ENCODE data around the gene CYP4Z1. TPM values are rescaled to one million over a fixed set of nuclear protein-coding genes. Genes with fewer than 3 reads are reported as not detected.

The CYP4Z1 gene, protein sequence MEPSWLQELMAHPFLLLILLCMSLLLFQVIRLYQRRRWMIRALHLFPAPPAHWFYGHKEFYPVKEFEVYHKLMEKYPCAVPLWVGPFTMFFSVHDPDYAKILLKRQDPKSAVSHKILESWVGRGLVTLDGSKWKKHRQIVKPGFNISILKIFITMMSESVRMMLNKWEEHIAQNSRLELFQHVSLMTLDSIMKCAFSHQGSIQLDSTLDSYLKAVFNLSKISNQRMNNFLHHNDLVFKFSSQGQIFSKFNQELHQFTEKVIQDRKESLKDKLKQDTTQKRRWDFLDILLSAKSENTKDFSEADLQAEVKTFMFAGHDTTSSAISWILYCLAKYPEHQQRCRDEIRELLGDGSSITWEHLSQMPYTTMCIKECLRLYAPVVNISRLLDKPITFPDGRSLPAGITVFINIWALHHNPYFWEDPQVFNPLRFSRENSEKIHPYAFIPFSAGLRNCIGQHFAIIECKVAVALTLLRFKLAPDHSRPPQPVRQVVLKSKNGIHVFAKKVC
- total RNA-seq: not detected in 2 replicates

DNA sequence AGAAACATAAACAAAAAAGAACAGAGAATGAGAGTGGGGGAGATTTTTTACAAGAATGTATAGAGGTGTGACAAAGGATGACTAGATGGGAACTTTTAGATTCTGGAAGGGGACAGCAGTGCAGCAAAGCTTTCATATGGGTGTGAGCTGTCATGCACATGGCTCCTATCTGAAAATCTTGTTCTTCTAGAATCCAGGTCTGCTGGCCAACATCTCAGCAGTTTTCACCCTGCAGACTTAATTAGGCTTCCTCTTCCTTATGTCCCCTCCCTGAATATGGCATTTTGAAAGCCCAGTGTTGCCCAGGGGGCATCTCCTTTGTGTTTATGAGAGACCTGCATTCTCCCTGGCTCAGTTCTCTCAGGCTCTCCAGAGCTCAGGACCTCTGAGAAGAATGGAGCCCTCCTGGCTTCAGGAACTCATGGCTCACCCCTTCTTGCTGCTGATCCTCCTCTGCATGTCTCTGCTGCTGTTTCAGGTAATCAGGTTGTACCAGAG is at the start of gene CYP4Z1:
TSS of gene CYP4Z1 (plus strand) at position 135 of the 498 bp plus-strand sequence. CDS start at position 395, 260 bp downstream.
- H3K27me3 Mint-ChIP-seq: peaks cover 11% of the 10 kb centered on the region
- intact Hi-C loops (cut with micrococcal nuclease): no loop called here
- TF ChIP-seq, protein P1, sequence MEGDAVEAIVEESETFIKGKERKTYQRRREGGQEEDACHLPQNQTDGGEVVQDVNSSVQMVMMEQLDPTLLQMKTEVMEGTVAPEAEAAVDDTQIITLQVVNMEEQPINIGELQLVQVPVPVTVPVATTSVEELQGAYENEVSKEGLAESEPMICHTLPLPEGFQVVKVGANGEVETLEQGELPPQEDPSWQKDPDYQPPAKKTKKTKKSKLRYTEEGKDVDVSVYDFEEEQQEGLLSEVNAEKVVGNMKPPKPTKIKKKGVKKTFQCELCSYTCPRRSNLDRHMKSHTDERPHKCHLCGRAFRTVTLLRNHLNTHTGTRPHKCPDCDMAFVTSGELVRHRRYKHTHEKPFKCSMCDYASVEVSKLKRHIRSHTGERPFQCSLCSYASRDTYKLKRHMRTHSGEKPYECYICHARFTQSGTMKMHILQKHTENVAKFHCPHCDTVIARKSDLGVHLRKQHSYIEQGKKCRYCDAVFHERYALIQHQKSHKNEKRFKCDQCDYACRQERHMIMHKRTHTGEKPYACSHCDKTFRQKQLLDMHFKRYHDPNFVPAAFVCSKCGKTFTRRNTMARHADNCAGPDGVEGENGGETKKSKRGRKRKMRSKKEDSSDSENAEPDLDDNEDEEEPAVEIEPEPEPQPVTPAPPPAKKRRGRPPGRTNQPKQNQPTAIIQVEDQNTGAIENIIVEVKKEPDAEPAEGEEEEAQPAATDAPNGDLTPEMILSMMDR (IDR thresholded peaks at IDR 0.05): no peak
- no peak within 1 kb of the TSS for H3K27ac Mint-ChIP-seq
- no peaks in the 10 kb centered on the region for H3K4me1 Mint-ChIP-seq
- ChIA-PET POLR2A (no interaction called here), CTCF (no interaction called here)
- H3K36me3 Mint-ChIP-seq (ENCODE audit: low read depth): no peaks in the 10 kb centered on the region
- ATAC-seq (ENCODE audit: low read depth) (no peak), DNase-seq (no peak)
- no peak within 1 kb of the TSS for H3K4me3 Mint-ChIP-seq
- H3K9me3 Mint-ChIP-seq: no peaks in the 10 kb centered on the region

DNA sequence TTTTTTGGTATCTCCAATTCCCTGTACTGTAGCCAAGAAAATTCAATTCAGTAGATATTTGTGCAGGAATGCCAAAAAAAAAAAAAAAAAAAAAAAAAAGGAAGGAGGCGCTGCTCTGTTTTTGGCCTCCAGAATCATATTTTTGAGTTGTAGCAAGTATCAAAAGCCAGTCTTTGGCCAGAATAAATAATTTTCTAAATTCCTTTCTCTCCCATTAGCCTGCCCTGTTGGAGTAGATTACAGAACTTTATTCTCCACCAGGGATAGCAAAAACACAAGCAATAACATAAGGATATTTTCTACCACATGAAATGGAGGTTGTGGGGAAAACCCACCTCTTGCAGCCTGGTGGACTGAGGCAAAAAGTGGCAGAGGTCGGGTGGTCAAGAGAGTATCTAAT is 46.0 kb upstream of the CYP4Z1 start:
- Mint-ChIP-seq H3K4me1 (no peaks in the 10 kb centered on the region), H3K27me3 (peaks cover 22% of the 10 kb centered on the region), H3K9me3 (no peaks in the 10 kb centered on the region), H3K4me3 (no peak overlapping the region), H3K36me3 (ENCODE audit: low read depth) (no peaks in the 10 kb centered on the region), H3K27ac (no peak overlapping the region)
- ChIA-PET CTCF (no interaction called here), POLR2A (no interaction called here)
- DNase-seq (no peak), ATAC-seq (ENCODE audit: low read depth) (no peak)
- intact Hi-C loops (cut with micrococcal nuclease): no loop called here
- TF ChIP-seq, protein P1 (IDR thresholded peaks at IDR 0.05): no peak

DNA sequence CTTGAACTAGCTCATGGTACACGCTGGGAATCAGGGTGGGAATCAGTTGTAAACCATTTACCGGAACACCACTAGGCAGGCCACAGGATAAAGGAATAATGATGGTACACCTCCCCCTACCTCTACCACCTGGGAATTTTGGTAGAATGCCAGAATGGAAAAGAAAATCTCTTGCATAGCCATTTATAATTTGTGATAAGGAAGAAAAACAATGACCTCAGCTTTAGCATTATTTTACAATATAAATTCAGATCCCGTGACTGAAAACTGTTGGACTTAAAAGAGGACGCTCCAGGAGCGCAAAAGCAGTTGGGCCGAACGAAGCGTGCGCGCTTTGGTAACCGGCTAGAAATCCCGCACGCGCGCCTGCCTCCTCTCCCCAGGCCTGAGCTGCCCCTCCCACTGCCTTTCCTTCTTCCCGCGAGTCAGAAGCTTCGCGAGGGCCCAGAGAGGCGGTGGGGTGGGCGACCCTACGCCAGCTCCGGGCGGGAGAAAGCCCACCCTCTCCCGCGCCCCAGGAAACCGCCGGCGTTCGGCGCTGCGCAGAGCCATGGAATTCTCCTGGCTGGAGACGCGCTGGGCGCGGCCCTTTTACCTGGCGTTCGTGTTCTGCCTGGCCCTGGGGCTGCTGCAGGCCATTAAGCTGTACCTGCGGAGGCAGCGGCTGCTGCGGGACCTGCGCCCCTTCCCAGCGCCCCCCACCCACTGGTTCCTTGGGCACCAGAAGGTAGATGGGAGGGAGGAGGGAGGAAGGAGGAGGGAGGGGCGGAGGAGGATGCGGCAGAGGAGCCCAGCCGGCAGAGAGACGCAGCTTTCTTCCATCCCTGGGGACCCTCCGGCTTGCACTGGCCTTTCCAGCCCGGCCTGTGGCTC is 43.5 kb upstream of the CYP4Z1 start, which contains the start of gene CYP4X1:
TSS of gene CYP4X1 (plus strand) at position 402 of the 873 bp plus-strand sequence. CDS start at position 551, 149 bp downstream.
- ChIA-PET CTCF (no interaction called here), POLR2A (no interaction called here)
- ATAC-seq (ENCODE audit: low read depth) (no peak), DNase-seq (no peak)
- intact Hi-C loops (cut with micrococcal nuclease): no loop called here
- Mint-ChIP-seq H3K4me1 (no peaks in the 10 kb centered on the region), H3K27me3 (peaks cover 24% of the 10 kb centered on the region), H3K27ac (no peak within 1 kb of the TSS), H3K9me3 (no peaks in the 10 kb centered on the region), H3K4me3 (no peak within 1 kb of the TSS), H3K36me3 (ENCODE audit: low read depth) (no peaks in the 10 kb centered on the region)
- TF ChIP-seq, protein P1 (IDR thresholded peaks at IDR 0.05): no peak

DNA sequence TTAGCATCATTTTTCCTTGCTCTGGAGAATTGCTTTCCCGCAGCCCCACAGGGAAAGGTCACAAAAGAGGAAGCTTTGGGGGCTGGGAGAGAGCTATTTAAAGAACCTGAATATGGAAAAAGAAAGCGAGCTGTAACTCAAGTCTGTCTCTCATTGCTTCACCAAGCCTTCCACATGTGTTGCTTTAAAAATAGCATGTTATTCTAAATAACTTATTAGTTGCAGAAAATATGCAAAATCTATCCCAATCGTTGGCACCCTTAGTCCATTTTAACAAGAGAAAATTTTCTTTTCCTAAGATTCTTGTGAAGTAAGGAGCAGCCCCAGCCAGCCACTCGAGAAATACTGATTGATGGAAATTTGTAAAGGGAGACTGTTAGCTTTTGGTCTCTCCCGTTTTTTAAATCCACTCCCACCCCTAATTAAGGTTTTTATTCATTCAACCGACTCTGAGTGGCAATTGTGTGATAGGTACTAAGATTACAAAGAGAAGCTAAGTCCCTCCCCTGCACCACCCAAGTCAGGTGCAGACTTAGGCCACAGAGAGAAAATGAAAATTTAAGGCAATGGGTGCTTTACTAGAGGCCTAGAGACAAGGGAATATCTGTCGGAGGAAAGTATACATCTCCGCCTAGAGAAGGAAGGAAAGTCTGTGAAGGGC is 42.8 kb upstream of the CYP4Z1 start:
- CTCF ChIA-PET: no interaction called here
- ATAC-seq (ENCODE audit: low read depth) (no peak), DNase-seq (no peak)
- TF ChIP-seq, protein P1 (IDR thresholded peaks at IDR 0.05): no peak
- no peaks in the 10 kb centered on the region for H3K4me1 Mint-ChIP-seq
- intact Hi-C loops (cut with micrococcal nuclease): no loop called here
- no peak overlapping the region for H3K27ac Mint-ChIP-seq
- H3K9me3 Mint-ChIP-seq: no peaks in the 10 kb centered on the region
- POLR2A ChIA-PET: no interaction called here
- H3K36me3 Mint-ChIP-seq (ENCODE audit: low read depth): no peaks in the 10 kb centered on the region
- peaks cover 23% of the 10 kb centered on the region for H3K27me3 Mint-ChIP-seq
- H3K4me3 Mint-ChIP-seq: no peak overlapping the region

All from activated B cell treated with CpG ODN at 0.5 μM for 24 hours (primary cell).